ENCODE measurements around the gene HOXB2.

GRCh38 chr17:48556229-48556575 is 11.3 kb upstream of the HOXB2 start:
- no peak for TF ChIP-seq CTCF (IDR thresholded peaks at IDR 0.05; ENCODE audit: low read depth, low read length, poor library complexity, severe bottlenecking)
- no peak for TF ChIP-seq EZH2phosphoT487 (IDR thresholded peaks at IDR 0.05; ENCODE audit: borderline replicate concordance, low read length)

Measured in DOHH2 (cell line).